ENCODE measurements around the gene MAST1.
"Not testable (repeated sequence)": the region's sequence is repeated elsewhere in the genome, so short reads cannot be mapped to it uniquely, and the experiment has no call there.

The MAST1 gene

GRCh38 chr19:12838182-12838885, at the start of gene MAST1:
Gene MAST1, plus strand, starts transcription at chr19:12838515. Its CDS starts 58 bp downstream, at chr19:12838573.
- DNase-seq (ENCODE audit: low read depth) = peak; percentile 50

GRCh38 chr19:12788682-12789097, 49.6 kb upstream of the MAST1 start:
- peak; percentile 74 for DNase-seq (ENCODE audit: low read depth)

DNA sequence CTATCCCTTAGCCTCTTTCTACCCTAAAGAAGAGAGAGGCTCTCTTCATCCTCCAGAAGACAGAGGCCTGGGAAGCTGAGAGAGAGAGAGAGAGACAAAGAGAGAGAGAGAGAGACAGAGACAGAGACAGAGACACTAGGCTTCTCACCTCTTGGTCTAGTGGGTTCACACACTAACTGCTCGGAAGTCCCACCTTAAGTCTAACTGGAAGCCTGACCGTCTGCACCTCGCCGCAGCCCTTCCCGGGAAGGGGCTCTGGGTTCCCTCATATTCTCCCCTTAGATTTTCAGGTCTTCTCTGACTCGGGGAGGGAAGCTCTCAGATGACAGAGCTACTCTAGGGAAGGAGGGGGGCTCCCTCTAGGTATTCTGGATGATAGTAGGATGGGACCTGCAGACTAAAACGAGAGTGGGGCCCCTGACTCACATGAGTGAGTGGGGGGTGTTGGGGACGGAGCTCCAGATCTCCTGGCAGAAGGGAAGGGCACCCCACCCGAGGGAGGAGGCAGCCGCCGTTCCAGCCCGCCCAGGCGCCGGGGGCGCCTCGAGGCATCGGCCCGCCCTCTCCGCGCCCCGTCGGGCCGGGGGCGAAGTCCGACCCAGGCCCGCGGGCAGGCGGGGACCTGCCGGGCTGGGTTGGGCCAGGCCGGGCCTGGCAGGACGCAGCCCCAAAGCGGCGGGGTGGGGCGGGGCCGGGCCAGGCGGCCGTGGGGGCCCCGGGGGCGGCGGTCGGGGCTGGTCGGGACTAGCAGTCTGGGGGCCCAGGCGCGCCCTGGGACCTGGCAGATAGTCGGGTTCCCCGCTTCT, 49.0 kb upstream of the MAST1 start:
- peak; percentile 56 for DNase-seq (ENCODE audit: low read depth)

DNA sequence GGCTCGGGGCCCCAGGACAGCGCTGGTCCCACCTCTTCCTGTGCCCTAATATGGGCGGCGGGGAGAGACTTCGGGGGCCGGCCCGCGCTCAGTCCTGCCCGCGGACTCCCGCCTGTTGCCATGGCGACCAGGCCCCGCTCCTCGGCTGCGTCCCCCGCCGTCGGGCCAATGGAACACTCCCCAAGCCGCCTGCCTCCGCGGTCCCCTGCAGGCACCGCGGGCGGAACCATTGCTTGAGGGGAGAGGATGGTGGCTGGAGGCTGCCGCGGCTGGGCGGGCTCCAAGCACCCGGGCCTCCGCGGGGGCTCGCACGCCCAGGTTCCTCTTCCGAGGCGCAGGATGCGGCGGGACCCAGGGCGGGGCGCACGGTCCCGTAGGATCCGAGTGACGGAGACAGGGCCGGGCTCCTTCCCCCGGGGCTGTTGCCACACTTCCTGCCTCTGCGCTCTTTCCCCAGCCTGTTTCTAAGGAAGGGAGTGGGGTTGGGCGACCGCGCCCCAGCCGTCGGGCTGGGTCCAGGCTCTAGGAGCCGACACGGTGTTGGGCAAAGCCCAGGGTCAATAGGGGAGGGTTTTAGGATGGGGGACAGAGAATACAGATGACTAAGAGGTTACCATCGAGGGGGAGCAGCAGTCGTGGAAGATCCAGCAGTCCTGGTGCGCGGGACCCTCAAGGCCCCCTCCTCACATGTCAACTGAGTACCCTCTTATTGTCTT, 48.3 kb upstream of the MAST1 start:
- DNase-seq (ENCODE audit: low read depth) = peak; percentile 96

DNA sequence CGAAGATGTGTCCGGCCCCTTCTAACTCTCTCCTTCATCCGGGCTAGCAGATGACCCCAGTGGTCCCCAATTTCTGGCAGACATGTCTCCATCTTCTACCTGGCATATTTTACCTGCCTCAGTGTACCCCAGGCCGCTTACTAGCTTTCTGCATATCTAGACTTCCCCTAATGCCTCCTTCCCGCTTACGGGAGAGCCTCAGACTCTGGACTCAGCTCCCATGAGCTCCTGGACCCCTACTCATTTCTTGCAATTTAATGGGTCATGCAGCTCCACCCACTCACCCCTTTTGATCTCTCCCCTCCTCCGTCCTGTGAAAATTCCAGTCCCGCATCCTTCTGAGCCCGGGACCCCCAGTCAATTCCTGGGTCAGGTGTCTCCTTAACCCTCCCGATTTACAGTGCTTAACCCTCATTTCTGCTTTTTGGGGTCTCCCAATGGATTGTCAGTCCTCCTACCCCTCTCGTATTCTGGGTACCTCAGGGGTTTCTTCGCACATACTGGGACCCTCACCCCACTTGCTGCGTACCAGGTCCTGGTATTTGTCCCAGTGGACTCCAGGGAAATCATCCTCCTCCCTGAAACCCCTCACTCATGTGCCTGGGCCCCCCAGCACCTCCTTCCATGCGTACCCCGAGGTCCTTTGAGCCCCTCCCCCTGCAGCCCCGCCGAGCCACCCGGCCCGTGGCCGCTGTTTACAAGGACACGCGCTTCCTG, 47.5 kb upstream of the MAST1 start:
- DNase-seq (ENCODE audit: low read depth) = peak; percentile 27

- peak; percentile 97 for DNase-seq (ENCODE audit: low read depth)
These were observed 46.8 kb upstream of the MAST1 start, which contains the start of gene JUNB for GRCh38 chr19:12791345-12792050. Gene JUNB, plus strand, starts transcription at chr19:12791486. Its CDS starts 286 bp downstream, at chr19:12791772.

GRCh38 chr19:12792051-12792852, 46.1 kb upstream of the MAST1 start:
- peak; percentile 79 for DNase-seq (ENCODE audit: low read depth)

DNA sequence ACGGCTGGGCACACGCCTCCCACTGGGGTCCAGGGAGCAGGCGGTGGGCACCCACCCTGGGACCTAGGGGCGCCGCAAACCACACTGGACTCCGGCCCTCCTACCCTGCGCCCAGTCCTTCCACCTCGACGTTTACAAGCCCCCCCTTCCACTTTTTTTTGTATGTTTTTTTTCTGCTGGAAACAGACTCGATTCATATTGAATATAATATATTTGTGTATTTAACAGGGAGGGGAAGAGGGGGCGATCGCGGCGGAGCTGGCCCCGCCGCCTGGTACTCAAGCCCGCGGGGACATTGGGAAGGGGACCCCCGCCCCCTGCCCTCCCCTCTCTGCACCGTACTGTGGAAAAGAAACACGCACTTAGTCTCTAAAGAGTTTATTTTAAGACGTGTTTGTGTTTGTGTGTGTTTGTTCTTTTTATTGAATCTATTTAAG, 45.4 kb upstream of the MAST1 start:
- DNase-seq (ENCODE audit: low read depth) = no peak

DNA sequence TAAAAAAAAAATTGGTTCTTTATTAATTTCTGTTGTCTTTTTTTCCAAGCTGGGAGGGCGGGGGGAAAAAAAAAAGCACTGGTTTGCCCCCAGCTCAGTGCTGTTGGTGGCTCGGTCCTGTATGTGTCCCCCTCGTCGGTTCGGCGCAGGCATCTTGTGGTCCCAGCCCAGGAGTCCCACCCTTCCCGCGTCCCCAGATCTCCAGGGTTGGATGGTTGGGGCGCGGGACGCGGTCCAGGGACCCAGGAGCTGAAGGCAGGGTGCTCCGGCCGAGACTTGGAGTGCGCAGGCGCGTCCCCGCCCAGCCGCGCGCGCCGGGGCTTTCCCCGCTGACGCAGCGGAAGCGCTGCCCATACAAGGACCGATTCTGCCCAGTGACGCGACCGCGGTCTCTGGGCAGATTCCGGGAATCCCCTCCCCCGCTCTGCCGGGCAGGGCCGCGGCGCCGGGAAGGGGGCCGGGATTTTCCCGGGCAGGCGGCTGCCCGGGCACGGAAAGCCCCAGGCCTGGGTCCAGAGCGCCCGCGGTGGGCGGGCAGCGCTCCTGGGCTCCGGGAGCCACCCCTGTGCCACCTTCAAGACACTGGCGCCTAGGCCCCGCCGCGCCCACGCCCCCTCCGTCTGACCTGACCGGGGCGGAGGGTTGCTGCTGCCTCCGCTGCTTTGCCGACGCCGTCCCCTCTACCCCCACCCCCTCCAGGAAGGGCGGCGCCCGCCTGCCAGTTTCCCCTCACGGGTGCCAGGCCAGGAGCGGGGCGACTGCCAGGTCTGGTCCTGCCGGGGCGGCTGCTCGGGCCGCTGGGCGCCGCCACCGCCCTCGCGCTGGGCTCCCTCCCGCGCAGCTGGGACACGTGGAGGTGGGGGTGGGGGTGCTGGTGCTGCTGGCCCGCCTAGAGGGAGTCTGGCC, 44.8 kb upstream of the MAST1 start:
- peak; percentile 93 for DNase-seq (ENCODE audit: low read depth)

DNA sequence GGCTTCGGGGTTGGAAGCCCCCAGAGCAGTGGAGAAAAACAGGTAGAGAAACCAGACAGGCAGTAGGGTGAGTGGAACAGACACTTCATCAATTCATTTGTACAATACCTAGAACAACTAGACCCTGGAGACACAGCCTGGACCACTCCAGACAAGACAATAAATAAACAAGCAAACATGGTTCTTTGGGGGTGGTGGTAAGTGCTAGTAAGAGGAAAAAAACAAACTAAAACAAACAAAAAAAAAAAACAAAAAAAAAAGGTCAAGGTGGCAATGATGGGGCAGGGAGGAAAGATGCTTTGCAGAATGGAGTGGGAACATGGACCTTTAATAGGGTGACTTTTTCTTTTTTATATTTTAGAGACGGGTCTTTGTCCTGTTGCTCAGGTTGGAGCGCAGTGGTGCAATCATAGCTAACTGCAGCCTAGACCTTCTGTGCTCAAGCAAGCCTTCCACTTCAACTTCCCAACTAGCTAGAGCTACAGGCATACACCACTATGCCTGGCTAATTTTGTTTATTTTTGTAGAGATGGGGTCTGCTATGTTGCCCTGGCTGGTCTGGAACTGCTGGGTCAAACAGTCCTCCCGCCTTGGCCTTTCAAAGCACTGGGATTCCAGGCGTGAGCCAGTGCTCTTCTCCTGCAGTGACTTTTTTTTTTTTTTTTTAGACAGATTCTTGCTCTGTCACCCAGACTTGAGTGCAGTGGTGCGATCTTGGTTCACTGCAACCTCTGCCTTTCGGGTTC, 43.9 kb upstream of the MAST1 start:
- DNase-seq (ENCODE audit: low read depth) = peak; percentile 13

- DNase-seq (ENCODE audit: low read depth) = no peak
These were observed 43.3 kb upstream of the MAST1 start for GRCh38 chr19:12794971-12795381.

GRCh38 chr19:12796146-12797071, 41.9 kb upstream of the MAST1 start:
- peak; percentile 85 for DNase-seq (ENCODE audit: low read depth)

GRCh38 chr19:12797141-12797587, 41.2 kb upstream of the MAST1 start:
- no peak for DNase-seq (ENCODE audit: low read depth)

- not testable (repeated sequence) for DNase-seq (ENCODE audit: low read depth)
These were observed 40.7 kb upstream of the MAST1 start for GRCh38 chr19:12797607-12798006.

DNA sequence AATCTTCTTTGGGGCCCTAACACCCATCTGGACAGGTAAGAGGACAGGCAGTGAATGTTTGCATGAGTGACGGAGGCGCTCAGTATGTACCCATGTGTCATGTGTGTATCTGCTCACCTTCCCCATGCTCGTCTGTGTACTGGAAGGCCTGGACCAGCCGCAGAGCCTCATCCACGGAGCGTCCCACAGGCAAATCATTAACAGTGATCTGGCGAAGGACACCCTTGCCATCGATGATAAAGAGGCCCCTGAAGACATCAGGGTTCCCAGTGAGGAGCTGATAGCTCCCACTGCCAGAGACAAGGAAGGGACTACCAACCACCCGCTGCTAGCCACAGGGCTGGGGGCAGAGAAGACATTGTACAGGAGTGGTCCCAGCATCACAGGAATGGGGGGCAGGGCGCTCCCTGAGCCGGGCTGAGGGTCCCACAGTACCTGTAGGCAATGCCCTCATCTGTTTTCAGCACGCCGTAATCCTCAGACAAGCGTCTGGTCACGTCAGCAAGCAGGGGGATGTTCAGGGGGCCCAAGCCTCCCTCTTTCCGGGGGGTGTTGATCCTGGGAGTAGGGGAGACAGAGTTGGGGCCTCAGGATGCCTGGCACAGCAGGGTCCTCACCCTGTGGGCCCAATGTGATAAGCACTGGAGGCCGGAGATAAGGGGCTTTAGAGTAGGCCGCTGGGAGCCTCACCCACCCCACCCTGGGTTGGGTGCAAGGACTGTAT, 38.4 kb upstream of the MAST1 start:
- no peak for DNase-seq (ENCODE audit: low read depth)

GRCh38 chr19:12800466-12800770, 37.9 kb upstream of the MAST1 start:
- no peak for DNase-seq (ENCODE audit: low read depth)
